GM10248 (cell line): ENCODE measurements around the gene PI16.

Experiments used
- CTCF ChIA-PET: fragments of 300-600 bp; sonication (Branson Sonifier 250); formaldehyde crosslinking; extraction: SDS; loops from one replicate; lab custom pipeline; 2021; ENCODE audit warnings: antibody characterized with exemption; lab: Yijun Ruan, JAX
- POLR2A ChIA-PET: fragments of 350-650 bp; sonication (Branson Sonifier 250); formaldehyde crosslinking; extraction: SDS; loops from one replicate; lab custom pipeline; 2020; ENCODE audit warnings: antibody characterized with exemption; lab: Yijun Ruan, JAX
- DNase-seq: peaks from one replicate; pipeline ENCODE4 v3.0.0; 2012; ENCODE audit errors: extremely low spot score
- CTCF ChIP-seq: IDR thresholded peaks from 2 replicates; pipeline ENCODE4 v1.5.1; 2012; ENCODE audit warnings: mild to moderate bottlenecking, low read depth; ENCODE audit errors: extremely low read depth, missing control alignments, control extremely low read depth

Gene PI16

GRCh38 chr6:36920049-36920448 is 34.5 kb upstream of the PI16 start:
- CTCF ChIA-PET: no interaction called here
- TF ChIP-seq CTCF: no peak
- DNase-seq: no peak
- POLR2A ChIA-PET: no interaction called here

DNA sequence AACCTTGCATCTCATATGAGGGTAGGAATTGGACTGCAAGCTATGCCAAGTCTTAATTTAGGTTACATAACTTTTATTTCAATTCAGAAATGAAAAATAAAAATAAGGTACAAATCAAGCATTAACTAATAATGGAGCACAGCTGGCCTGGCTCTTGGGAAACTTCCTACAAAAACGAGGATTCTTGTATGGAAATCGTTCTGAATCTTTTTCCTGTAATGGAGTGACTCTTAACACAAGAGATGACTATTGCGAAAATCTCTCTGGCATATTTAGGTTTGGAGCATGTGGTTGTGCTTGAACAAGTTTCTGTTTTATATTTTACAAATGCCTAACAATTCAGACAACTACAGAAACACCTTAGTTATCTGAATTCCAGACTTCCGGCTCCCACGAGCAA is 34.0 kb upstream of the PI16 start:
- POLR2A ChIA-PET: no interaction called here
- CTCF ChIA-PET: no interaction called here
- no peak for TF ChIP-seq CTCF
- DNase-seq: no peak

GRCh38 chr6:36924131-36924530 is 30.4 kb upstream of the PI16 start:
- no peak for DNase-seq
- POLR2A ChIA-PET: no interaction called here
- TF ChIP-seq CTCF: no peak
- CTCF ChIA-PET: interaction anchor here (1.6 kb wide), 1 partner anchor 94 kb away, joined by 4 read pairs; no protein-coding TSS in a partner anchor

- POLR2A ChIA-PET: no interaction called here
- CTCF ChIA-PET: interaction anchor here (1.6 kb wide), 1 partner anchor 94 kb away, joined by 4 read pairs; no protein-coding TSS in a partner anchor
- TF ChIP-seq CTCF: no peak
- no peak for DNase-seq
Observed at GRCh38 chr6:36924778-36925374, 29.7 kb upstream of the PI16 start.

DNA sequence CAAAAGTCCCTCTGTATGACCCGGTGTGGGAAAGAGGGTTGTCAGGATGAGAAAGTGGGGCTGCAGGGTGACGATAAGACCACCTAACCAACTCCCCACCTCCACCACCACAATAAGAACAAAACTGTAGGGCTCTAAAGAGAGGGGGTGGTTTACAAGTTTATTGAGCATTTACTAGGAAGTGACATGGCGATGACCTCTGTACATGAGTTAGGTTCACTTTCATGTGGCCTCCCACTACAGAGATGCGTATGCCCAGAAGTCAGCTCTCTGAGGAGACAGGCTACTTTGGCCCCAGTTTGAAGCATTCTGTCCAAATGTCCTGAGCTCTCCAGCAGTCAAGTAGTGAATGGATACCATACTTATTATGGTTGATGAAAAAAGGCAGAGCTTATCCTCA is 28.7 kb upstream of the PI16 start:
- DNase-seq: peak; percentile 46
- POLR2A ChIA-PET: no interaction called here
- CTCF ChIA-PET: interaction anchor here (0.9 kb wide), 1 partner anchor 51 kb away, joined by 3 read pairs; the partner anchor contains the start of gene PPIL1
- TF ChIP-seq CTCF: no peak

DNA sequence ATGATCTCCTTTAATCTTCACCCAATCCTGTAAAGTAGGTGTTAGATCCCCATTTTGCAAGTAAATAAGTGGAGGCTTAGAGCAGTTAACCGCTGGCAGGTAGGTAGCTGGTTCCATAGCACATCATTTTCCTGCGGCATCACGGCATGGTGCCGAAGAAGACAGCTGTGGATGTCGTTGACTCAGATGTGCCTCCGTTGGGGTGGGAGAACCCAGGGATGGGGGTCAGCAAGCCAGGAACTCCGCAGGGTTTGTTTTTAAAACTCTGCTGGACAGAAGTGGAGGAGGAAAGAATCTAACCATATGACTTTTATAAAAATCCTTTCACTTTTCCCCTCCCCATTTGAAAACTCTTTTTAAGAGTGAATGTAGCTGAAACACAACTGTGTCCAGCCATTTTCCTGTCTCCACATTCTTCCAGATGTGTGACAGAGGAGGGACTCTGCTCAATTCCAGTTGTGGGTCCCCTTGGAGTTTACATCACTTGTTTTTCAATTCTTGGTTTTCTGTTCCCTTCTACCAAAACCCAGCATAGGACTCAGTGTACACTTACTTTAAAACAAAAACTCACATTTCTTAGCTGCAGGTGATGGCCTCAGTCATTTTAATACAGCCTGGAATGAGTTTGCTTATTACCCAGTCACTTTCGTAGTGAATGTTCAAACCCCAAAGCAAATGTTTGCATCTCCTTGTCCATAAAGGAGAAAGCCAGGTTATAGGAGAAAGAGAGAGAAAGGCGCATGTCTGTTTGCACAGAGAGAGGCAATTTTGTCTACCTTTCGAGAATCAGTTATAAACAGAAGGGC is 27.6 kb upstream of the PI16 start:
- POLR2A ChIA-PET: no interaction called here
- DNase-seq: no peak
- CTCF ChIA-PET: interaction anchor here (1.0 to 1.4 kb wide), 3 partner anchors 13 to 283 kb away, joined by 3 to 4 read pairs (median 3); no protein-coding TSS in a partner anchor
- no peak for TF ChIP-seq CTCF
